ENCODE results near the gene MPC1L. TPM values are rescaled to one million over a fixed set of nuclear protein-coding genes. Genes with fewer than 3 reads are reported as not detected.

Gene MPC1L
- total RNA-seq, 2 donors from 2014 or later: not detected

- no peak for TF ChIP-seq CTCF (IDR thresholded peaks at IDR 0.05)
- H3K27ac ChIP-seq: no peak overlapping the region
- no peak overlapping the region for H3K4me3 ChIP-seq
- H3K9me3 ChIP-seq: no peaks in the 10 kb centered on the region
- H3K9ac ChIP-seq (ENCODE audit: low read depth in 2 of 2, low read length in 2 of 2): no peak overlapping the region
- DNase-seq: no peak
- intact Hi-C loops (cut with DNase I): no loop called here
- no peaks in the 10 kb centered on the region for H3K4me1 ChIP-seq
- no peaks in the 10 kb centered on the region for H3K27me3 ChIP-seq
- H3K36me3 ChIP-seq: peaks cover 13% of the 10 kb centered on the region
Observed at GRCh38 chrX:40637687-40638086, 14.5 kb downstream of the MPC1L start.

GRCh38 chrX:40644176-40644575, 20.9 kb downstream of the MPC1L start:
- intact Hi-C loops (cut with DNase I): no loop called here
- Histone ChIP-seq H3K4me3 (no peak overlapping the region), H3K9ac (ENCODE audit: low read depth in 2 of 2, low read length in 2 of 2) (peak overlapping the region in 1 of 2 donors; percentile 74), H3K27ac (peak overlapping the region; percentile 80), H3K4me1 (peaks cover 4% of the 10 kb centered on the region), H3K9me3 (no peaks in the 10 kb centered on the region), H3K27me3 (no peaks in the 10 kb centered on the region), H3K36me3 (no peaks in the 10 kb centered on the region)
- TF ChIP-seq CTCF (IDR thresholded peaks at IDR 0.05): no peak
- DNase-seq: no peak

- peak overlapping the region; percentile 80 for H3K27ac ChIP-seq
- peak overlapping the region; percentile 12 for H3K4me3 ChIP-seq
- peak; percentile 80 for DNase-seq
- no peaks in the 10 kb centered on the region for H3K36me3 ChIP-seq
- H3K9ac ChIP-seq (ENCODE audit: low read depth in 2 of 2, low read length in 2 of 2): peak overlapping the region; percentile 41 to 74
- peaks cover 4% of the 10 kb centered on the region for H3K4me1 ChIP-seq
- intact Hi-C loops (cut with DNase I): no loop called here
- no peaks in the 10 kb centered on the region for H3K27me3 ChIP-seq
- H3K9me3 ChIP-seq: no peaks in the 10 kb centered on the region
- TF ChIP-seq CTCF (IDR thresholded peaks at IDR 0.05): no peak
Observed at GRCh38 chrX:40644821-40645358, 21.7 kb downstream of the MPC1L start.

- H3K4me1 ChIP-seq: peaks cover 4% of the 10 kb centered on the region
Observed at GRCh38 chrX:40646489-40647306, 23.5 kb downstream of the MPC1L start.

More at GRCh38 chrX:40646489-40647306, 23.5 kb downstream of the MPC1L start:
- DNase-seq: peak; percentile 62
- Histone ChIP-seq H3K9me3 (no peaks in the 10 kb centered on the region), H3K36me3 (no peaks in the 10 kb centered on the region), H3K4me3 (peak overlapping the region; percentile 79), H3K27ac (peak overlapping the region; percentile 79), H3K27me3 (no peaks in the 10 kb centered on the region), H3K9ac (ENCODE audit: low read depth in 2 of 2, low read length in 2 of 2) (peak overlapping the region; percentile 81 to 90)
- intact Hi-C loops (cut with DNase I): no loop called here
- TF ChIP-seq CTCF (IDR thresholded peaks at IDR 0.05): no peak
